ENCODE data around the gene PRM2. TPM values are rescaled to one million over a fixed set of nuclear protein-coding genes. Genes with fewer than 3 reads are reported as not detected.
"Not testable (repeated sequence)": the region's sequence is repeated elsewhere in the genome, so short reads cannot be mapped to it uniquely, and the experiment has no call there.

Gene PRM2
- total RNA-seq, 1 experiment from 2014 or later, result not detected

DNA sequence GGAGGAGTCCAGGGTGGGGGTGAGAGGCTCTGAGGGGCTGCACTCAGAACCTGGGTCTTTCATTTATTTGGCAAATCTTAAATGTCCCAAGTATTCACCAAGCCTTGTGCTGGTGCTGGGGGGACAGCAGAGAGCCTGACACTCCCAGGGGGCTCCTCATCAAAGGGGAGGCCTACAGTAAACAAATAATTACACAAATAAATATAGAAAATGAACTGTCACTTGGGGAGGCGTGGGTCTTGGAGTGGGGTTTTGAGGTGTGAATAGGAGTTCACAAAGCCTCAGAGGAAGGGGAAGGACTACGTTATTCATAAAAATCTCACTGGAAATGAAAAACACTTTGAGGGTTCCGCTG is 20.0 kb upstream of the PRM2 start:
- in situ Hi-C loops (cut with HindIII; ENCODE audit: low pct_unique_long_range_greater_than_20kb, low sequenced_read_pairs), result no loop called here
- no peak for DNase-seq (ENCODE audit: low read depth)

DNA sequence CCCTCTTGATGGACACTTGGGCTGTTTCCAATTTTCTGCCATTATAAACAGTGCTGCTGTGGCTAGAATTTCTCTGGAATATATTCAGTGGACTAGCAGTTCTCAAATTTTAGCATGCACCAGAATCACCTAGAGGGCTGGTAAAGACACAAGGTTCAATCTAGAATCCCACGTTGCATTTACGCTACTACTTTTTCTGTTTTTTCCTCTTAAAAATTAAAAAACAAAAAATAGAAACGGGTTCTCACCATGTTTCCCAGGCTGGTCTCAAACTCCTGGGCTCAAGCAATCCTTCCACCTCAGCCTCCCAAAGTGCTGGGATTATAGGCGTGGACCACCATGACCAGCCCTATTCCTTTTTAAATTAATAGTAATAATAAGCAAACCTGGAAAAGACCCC is 19.4 kb upstream of the PRM2 start:
- DNase-seq (ENCODE audit: low read depth), result no peak
- in situ Hi-C loops (cut with HindIII; ENCODE audit: low pct_unique_long_range_greater_than_20kb, low sequenced_read_pairs), result no loop called here

DNA sequence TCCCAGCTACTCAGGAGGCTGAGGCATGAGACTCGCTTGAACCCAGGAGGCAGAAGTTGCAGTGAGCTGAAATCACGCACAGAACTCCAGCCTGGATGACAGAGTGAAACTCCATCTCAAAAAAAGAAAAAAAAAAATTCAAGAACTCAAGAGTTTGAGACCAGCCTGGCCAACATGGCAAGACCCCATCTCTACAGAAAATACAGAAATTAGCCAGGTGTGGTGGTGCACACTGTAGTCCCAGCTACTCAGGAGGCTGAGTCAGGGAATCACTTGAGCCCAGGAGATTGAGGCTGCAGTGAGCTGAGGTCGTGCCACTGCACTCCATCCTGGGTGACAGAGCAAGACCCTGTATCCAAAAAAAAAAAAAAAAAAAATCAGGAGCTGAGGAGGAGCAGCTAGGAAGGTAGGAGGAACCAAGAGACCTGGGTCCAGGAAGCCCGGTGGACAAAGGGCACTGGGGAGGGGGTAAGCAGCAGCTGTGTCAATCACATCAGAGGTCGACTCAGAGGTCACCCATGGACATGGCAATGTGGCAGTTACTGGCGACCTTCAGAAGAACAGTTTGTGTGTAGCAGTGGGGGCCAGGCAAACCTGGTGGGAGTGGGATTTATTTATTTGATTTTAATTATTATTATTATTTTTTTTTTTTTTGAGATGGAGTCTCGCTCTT is 15.9 kb upstream of the PRM2 start:
- in situ Hi-C loops (cut with HindIII; ENCODE audit: low pct_unique_long_range_greater_than_20kb, low sequenced_read_pairs), result no loop called here
- no peak for DNase-seq (ENCODE audit: low read depth)

DNA sequence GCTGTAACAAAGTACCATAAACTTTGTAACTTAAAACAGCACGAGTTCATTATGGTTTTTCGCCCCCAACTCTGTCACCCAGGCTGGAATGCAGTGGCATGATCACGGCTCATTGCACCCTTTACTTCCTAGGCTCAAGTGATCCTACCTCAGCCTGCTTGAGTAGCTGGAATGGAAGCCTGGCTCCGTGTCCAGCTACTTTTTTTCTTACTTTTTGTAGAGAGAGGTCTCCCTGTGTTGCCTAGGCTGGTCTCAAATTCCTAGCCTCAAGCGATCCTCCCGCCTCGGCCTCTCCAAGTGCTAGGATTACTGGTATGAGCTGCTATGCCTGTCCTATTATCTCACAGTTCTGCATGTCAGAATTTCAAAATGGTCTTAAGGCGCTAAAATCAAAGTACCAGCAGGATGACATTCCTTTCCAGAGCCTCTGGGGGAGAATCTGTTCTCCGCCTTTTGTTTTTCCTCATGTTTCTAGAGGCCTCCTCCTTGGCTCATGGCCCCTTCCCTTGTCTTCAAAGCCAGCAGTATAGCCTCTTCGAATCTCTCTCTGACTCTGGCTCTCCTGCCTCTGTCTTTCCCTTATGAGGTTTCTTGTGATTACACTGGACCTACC is 14.9 kb upstream of the PRM2 start:
- DNase-seq (ENCODE audit: low read depth), result no peak
- in situ Hi-C loops (cut with HindIII; ENCODE audit: low pct_unique_long_range_greater_than_20kb, low sequenced_read_pairs), result no loop called here

DNA sequence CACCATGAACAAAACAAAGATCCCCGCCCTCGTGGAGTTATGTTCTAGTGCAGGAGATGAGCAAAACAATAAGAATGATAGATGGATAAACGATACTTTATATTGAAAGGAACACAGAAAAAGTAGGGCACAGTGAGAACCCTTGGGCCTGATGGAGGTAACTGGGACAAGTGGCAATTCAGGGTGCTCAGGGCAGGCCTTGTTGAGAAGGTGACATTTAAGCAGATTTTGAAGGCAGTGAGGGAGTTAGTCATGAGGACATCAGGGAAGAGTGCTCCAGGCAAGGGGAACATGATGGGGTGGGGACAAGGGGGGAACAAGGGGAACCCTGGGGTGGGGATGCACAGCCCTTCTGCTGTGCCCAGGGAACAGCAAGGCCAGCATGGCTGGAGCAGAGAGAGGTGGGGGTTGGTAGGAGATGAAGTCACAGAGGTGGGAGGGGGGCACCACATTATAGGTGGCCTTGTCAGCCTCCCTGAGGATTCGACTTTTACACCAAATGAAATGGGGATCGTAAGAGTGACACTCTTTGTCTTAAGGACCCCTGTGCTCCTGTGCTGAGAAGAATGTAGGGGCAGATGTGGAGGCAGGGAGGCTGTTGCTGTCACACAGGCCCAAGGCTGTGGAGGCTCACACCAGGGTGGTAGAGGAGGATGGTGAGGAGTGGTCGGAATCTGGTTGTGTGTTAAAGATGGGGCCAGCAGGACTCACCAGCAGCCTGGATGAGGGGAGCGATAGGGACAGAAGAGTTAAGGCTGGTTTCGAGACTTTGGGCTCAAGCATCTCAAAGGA is 14.0 kb upstream of the PRM2 start:
- DNase-seq (ENCODE audit: low read depth), result no peak
- in situ Hi-C loops (cut with HindIII; ENCODE audit: low pct_unique_long_range_greater_than_20kb, low sequenced_read_pairs), result no loop called here

DNA sequence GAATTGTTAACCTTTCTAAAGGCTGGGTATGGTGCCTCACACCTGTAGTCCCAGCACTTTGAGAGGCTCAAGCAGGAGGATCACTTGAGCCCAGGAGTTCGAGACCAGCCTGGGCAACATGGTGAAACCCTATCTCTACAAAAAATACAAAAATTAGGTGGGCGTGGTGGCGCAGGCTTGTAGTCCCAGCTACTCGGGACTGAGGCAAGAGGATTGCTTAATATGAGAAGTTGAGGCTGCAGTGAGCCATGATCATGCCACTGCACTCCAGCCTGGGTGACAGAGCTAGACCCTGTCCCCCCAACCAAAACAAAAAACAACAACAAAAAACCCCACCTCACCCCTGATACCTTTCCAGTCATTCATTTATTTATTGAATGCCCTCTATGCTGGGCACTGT is 13.4 kb upstream of the PRM2 start:
- DNase-seq (ENCODE audit: low read depth); in situ Hi-C loops (cut with HindIII; ENCODE audit: low pct_unique_long_range_greater_than_20kb, low sequenced_read_pairs): not testable (repeated sequence)

DNA sequence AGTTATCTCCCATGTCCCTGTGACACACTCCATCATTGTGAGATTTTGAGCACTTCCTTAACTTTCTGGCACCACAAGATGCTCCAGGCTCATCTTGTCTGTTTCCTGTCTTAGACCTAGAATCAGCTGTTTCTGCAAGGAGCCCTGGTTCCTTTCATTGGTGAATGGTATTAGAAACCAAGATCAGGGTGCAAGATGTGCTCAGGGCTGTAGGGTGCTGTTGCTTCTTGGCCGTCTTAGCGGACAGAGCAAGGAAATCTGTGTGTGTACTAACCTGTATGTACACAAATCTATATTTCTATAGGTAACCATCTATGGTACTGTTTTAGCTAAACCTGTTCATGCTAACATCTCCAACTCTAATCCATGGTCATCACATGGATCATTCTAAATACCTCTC is 12.9 kb upstream of the PRM2 start:
- no peak for DNase-seq (ENCODE audit: low read depth)
- in situ Hi-C loops (cut with HindIII; ENCODE audit: low pct_unique_long_range_greater_than_20kb, low sequenced_read_pairs), result no loop called here

DNA sequence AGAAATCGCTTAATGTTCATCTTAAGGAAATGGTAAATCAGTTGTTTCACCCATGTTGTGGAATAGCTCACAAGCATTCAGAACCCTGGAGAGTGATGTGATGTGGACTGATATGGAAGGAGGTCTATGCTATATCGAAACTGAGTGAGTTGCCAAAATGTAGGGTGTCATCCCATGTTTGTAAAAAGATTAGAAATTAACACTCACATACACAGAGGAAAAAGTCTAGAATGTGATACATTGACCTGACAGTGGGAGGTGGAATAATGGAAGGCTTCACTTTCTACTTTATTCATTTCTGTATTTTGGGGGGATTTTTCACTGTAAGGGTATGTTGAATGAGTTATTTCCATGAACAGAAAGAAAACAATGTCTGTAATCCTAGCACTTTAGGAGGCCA is 9.6 kb upstream of the PRM2 start:
- no peak for DNase-seq (ENCODE audit: low read depth)
- in situ Hi-C loops (cut with HindIII; ENCODE audit: low pct_unique_long_range_greater_than_20kb, low sequenced_read_pairs), result no loop called here

DNA sequence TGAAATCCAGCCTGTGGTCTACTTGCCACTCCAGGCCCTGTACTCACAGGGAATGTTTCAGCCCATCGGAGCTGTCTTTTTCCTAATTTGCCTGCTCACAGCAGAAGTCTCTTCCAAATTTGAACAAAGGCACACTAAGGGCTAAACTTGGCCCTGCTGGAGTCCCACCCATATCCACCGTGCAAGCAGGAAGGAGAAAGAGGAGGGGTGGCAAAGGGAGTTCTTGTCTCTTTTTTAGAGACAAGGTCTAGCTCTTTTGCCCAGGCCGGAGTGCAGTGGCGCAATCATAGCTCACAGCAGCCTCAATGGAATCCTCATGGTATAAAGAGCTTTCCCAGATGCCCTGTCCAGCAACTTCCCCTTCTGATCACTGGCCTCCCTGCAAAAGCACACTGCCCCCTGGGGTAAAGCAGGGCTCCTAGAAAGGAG is 7.6 kb upstream of the PRM2 start:
- in situ Hi-C loops (cut with HindIII; ENCODE audit: low pct_unique_long_range_greater_than_20kb, low sequenced_read_pairs), result no loop called here
- no peak for DNase-seq (ENCODE audit: low read depth)

DNA sequence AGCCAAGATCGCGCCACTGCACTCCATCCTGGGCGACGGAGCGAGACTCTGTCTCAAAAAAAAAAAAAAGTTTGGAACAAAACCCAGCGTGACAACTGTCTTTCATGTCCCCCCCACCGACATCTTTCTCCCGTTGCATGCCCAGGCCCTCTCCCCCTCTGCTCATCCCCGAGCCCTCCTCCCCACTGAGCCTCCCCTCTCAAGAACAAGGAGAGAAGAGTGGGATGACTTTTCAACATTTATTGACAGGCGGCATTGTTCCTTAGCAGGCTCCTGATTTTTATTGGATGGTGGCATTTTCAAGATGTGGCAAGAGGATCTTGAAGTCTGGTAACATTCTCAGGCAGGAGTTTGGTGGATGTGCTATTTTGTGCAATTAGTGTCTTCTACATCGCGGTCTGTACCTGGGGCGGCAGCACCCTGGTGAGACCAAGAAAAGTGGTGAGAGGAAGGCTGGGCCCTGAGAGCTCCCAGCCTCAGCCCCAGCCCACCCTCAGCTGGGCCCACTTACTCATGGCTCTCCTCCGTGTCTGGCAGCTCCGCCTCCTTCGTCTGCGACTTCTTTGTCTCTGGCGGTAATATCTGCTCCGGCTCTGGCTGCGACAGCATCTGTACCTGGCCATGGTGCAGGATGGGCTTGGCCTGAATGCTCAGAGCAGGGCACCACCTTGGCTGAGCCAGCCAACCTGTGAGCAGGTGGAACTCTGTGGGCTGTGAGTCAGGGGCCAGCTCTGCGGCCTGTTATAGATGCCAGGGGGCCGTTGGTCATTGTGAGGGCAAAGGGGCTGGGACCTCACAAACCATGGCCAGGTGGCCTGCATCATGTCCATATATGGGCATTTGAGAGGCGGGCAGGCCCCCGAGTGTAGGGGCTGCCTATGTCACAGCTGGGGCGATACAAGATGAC is 4.6 kb upstream of the PRM2 start, which contains the start of gene PRM1:
PRM1 (minus strand) TSS at position 715 of the 907 bp plus-strand sequence; CDS start at position 623, 92 bp downstream.
- in situ Hi-C loops (cut with HindIII; ENCODE audit: low pct_unique_long_range_greater_than_20kb, low sequenced_read_pairs), result no loop called here

DNA sequence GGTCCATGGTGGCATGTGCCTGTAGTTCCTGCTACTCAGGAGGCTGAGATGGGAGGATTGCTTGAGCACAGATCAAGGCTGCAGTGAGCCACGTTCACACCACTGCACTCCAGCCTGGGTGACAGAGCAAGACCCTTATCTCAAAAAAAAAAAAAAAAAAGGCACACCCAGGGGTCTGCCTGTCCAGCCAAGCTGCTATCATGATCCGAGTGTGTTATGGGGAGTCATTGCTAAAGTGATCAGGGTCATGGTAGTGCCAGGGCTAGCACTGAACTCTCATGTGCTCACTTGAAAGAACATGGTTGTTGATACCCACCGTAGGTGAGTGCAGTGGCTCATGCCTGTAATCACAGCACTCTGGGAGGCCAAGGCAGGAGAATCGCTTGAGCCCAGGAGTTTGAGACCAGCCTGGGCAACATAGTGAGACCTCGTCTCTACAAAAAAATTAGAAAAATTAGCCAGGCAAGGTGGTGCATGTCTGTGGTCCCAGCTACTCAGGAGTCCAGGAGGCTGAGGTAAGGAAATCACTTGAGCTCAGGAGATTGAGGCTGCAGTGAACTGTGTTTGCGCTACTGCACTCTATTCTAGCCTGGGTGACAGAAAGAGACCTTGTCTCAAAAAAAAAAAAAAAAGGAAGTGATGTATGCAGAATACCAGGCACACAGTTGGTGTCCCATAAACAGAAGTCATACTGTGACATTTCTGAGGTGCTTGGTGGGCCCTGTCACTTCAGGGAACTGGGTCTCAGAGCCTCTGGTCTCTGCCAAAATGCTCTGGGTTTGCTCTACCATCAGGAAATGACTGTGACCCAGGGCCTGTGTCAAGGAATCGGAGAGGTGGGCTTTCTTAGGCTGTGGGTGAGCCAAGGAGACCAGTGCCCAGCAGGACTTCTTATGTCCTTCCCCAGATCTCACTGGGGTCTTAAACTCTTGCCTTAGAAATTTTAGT is 2.7 kb upstream of the PRM2 start:
- in situ Hi-C loops (cut with HindIII; ENCODE audit: low pct_unique_long_range_greater_than_20kb, low sequenced_read_pairs), result no loop called here
- DNase-seq (ENCODE audit: low read depth), result no peak

More for the DNA sequence above, 4.6 kb upstream of the PRM2 start, which contains the start of gene PRM1:
- no peak for DNase-seq (ENCODE audit: low read depth)

DNA sequence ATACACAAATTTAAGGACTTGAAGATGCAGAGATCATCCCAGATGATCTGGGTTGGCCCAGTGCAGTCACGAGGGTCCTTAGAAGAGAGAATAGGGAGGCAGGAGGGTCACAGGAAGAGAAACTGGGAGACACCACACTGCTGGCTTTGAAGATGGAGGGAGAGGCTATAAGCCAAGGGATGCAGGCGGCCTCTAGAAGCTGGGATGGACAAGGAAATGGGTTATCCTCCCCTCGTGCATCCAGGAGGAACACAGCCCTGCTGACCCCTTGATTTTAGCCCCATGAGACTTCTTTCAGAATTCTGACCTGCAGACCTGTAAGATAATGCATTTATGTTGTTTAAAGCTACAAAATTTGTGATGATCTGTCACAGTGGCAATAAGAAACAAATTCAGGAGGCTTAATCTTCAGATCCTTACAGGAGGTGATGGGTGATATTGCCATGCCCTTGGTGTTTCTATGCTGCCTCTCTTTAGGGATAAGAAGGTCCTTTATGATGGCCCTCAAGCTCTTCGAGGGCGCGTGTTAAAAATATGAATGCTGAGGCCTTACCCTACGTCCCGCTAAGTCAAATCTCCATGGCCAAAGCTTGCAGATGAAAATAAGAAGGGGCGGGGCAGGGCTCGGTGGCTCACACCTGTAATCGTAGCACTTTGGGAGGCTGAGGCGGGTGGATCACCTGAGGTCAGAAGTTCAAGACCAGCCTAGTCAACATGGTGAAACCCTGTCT is 1.5 kb upstream of the PRM2 start:
- no peak for DNase-seq (ENCODE audit: low read depth)
- in situ Hi-C loops (cut with HindIII; ENCODE audit: low pct_unique_long_range_greater_than_20kb, low sequenced_read_pairs), result no loop called here

DNA sequence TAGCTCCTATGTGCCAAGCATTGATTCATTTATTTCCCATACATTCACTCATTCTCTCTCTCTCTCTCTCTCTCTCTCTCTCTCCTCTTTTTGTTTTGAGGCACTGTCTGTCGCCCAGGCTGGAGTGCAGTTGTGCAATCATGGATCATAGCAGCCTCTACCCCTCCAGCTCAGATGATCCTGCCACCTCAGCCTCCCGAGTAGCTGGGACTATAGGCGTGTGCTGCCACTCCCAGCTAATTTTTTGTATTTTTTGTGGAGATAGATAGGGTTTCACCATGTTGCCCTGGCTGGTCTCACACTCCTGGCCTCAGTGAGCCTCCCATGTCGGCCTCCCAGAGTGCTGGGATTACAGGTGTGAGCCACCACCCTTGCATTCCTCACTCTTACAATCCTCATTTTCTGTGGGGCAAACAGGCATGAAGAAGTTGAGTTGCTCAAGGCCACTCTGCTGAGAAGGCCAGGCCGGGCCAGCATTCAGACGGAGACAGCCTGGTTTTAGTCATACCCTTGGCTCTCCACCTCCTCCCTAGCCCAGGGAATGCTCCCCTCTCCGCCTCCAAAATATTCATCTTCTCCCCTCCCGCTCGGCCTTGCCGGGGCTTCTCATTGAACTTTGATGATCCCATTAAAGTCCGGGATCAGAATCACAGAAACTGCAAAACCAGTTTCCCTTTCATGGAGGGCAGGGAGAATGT is 765 bp upstream of the PRM2 start:
- in situ Hi-C loops (cut with HindIII; ENCODE audit: low pct_unique_long_range_greater_than_20kb, low sequenced_read_pairs), result no loop called here

DNA sequence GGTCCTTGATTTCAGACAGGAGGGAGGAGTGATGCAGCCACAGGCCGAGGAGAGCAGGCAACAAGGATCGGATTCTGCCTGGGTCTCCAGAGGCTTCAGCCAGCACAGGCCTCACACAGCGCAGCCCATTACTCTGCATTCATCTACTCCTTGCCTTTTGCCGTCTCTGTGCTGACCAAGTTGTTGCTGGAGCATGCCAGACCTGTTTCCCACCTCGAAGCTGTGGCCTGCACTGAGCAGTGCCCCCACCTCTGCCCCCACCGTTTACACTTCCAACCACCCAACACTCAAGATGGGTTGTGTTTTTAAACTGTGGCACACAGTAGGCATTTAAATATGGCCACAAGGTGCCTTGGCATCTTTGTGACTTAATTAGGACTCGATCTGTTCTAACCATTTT is 1.3 kb downstream of the PRM2 start:
- no peak for DNase-seq (ENCODE audit: low read depth)
- in situ Hi-C loops (cut with HindIII; ENCODE audit: low pct_unique_long_range_greater_than_20kb, low sequenced_read_pairs), result no loop called here

More for the DNA sequence above, 765 bp upstream of the PRM2 start:
- DNase-seq (ENCODE audit: low read depth), result no peak

DNA sequence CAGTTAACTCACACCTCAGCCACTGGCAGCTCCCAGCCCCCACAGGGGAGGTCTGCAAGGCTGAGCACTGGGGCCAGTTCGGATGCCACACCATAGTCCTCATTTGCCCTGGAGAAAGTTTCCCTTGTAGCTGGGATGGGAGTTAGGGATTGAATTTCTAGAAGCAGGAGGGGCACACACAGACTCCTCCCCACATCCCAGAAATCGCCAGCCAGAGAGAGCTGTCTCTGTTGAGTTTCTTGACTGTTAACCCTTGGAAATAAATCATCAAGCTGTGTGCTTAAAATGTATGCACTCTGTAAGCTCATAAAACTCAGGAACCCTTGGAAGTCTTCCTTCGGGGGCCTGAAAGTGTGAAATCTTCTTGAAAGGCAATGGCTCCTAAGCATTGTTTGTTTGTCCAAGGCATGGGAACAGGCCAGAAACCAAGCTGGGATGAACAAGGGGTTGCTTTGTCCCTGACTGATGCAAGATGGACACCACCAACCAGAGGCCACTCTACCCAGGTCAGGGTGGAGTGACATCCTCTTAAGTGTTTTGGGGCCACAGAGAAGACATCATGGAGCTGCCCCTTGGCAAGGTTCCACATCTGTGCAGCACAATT is 2.5 kb downstream of the PRM2 start:
- in situ Hi-C loops (cut with HindIII; ENCODE audit: low pct_unique_long_range_greater_than_20kb, low sequenced_read_pairs), result no loop called here
- no peak for DNase-seq (ENCODE audit: low read depth)

Data from Caki2 (cell line).